ENCODE results near the gene IGF1R. TPM values are rescaled to one million over a fixed set of nuclear protein-coding genes. Genes with fewer than 3 reads are reported as not detected.
A peak's percentile ranks its signal among the peaks of the same experiment; 100 is the strongest.

IGF1R gene
- total RNA-seq, 2 donors from 2014 or later = 27.3 to 56.2 TPM

DNA sequence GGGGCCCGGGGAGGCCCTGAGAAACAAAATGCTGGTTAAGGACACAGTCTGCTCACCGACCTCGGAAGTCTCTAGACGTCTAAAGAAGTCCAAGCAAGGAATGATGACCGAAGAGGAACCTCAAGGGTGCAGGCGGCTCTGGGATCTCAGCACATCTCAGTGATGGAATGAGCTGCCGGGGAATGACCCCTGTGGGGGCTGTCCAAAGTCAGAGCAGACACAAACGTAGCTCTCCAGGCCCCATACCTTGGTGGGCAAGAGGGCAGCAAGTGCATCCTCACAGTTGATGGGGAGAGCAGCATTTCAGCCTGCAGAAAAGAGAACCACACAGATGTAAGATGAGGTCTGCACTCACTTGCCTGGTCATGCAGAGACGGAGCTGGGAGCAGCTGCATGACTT is 129.1 kb downstream of the IGF1R start:
- ATAC-seq (no peak), DNase-seq (no peak)
- intact Hi-C loops (cut with DNase I) = loop anchor here (5.0 to 10.0 kb wide), 3 partner anchors 50 to 125 kb away; no protein-coding TSS in a partner anchor

DNA sequence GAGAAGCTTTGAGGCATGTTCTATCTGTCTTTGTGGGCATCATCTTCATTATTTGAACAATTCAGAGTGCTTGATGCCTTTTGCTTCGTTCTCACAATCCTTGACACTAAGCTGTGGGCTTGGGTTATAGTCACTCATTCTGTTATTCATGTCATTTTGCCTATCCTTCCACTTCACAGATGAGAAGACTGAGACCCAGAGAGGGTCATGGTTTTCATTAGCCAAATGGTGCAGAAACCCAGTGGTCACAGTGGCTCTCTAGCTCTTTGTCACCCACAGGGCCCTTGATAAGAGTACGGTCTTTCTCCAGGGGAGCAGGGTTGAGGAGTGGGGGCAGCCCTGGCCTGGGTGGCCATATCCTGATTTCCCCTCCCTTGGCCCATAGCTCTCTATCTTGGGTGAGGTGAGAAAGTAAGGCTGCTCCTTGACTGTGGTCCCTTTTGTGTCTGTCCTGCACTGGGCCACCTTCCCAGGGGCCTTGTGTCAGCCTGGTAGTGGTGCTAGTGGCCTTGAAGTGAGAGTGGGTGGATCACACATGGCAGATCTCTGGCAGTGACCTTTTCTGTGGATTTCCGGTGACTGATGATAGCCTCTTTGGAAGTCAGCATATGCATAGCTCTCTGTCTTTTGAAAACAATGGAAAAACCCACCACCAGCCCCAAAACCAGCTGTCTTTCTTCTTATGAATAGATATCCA is 130.1 kb downstream of the IGF1R start:
- intact Hi-C loops (cut with DNase I) = loop anchor here (5.0 to 10.0 kb wide), 3 partner anchors 51 to 126 kb away; no protein-coding TSS in a partner anchor
- ATAC-seq = peak in 1 of 2 donors; percentile 52
- DNase-seq = no peak

DNA sequence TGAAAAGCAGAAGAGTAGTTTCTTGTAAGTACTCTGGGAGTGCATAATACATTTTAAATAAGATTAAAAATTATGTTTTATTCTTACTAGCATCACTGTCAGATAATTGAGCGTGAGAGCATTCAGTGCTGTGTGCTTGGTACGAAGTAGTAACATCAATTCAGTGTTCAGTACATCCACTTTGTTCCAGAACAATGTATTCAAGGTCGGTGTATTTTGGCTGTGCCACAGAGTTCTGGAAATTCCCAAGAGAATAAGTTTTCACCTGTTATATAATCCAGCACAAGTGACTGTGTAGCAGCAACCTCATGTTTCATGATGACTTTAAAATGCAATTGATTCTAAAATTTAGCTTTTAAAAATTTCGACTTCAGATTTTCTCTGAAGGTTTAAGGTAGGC is 130.6 kb downstream of the IGF1R start:
- DNase-seq (no peak), ATAC-seq (no peak)
- intact Hi-C loops (cut with DNase I) = loop anchor here (5.0 to 10.0 kb wide), 3 partner anchors 52 to 127 kb away; no protein-coding TSS in a partner anchor

DNA sequence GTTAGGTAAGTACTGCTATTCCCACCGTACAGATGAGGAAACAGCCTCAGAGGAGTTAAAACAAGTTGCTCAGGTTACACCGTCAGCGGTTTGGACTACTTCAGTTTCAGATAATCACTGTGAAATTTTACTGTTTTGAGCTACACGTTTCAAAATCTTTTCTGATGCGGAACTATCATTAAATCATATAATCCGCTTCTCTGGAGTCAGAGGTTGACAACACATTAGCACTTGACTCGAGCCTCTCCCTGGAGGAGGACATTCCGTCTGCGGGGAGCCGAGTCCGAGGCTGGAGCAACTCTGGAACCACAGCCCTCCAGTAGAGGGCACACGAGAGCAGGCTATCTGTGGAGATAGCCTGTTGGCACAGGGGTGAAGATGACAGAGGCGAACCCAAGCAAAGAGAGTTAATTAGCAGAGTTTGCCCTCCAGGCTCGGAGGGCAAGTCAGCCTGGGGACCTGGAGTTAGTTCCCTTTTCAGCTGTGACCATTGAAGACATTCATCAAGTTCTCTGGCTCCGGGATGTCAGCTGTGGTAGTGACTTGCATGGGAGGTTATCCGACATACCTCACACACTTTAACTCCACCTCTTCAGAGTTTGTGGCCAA is 131.2 kb downstream of the IGF1R start:
- DNase-seq = peak; percentile 87
- peak; percentile 84 to 94 for ATAC-seq
- intact Hi-C loops (cut with DNase I) = loop anchor here (2.0 to 10.0 kb wide), 5 partner anchors 52 to 295 kb away; no protein-coding TSS in a partner anchor

DNA sequence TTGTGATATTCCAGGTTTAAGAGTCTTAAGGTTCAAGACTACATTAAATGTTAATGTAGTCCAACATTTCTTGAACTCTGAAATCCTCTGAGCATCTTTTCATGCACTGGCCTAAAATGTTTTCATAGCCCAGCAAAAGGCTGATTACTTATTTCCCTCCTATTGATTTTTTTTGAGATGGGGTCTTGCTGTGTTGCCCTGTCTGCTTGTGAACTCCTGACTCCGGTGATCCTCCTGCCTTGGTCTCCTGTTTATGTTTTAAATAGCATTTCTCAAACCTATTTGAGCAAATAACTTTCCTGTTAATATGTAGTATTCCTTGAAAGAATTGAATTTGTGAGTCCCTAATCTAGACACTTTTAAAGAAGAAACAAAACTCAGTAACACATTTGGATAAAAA is 133.5 kb downstream of the IGF1R start:
- ATAC-seq (no peak), DNase-seq (no peak)
- intact Hi-C loops (cut with DNase I) = loop anchor here in 1 of 2 donors (2.0 to 10.0 kb wide), 2 partner anchors 57 to 293 kb away; no protein-coding TSS in a partner anchor

DNA sequence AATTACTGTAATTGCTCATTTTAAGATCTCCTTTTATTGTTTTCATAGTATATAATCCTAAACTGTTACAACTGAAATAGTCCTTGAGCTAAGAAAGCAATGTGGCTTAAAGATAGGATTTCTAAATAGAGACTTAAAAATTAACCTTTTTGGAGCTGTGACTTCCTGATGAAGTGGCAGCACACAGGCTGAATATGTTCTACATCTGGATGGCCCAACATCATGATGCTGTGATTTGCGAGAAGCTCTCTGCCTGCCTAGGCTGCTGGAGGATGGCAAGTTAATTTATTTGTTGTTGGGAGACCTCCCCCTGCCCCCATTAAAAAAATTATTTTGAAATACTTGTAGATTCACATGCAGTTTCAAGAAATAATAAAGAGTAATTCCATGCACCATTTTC is 134.5 kb downstream of the IGF1R start:
- ATAC-seq (no peak), DNase-seq (no peak)
- intact Hi-C loops (cut with DNase I) = loop anchor here in 1 of 2 donors (10.0 kb wide), 1 partner anchor 292 kb away; no protein-coding TSS in a partner anchor

DNA sequence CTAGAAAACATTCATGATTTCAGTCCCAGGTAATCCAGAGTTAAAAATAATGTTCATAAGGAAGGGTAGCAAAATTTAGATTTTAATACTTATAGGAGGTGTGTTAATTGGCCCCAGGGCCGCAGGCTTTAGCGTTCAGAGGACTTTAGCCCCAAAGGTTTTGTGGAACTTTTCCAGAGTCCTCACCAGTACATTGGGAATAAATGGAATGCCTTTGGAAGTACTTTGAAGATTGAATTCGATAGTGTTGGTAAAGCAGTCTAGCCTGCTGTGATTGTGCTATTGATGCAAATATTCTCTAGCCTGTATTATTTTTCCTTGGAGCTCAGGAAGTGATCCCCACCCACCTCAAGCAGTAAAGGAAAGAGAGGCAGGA is 137.1 kb downstream of the IGF1R start:
- intact Hi-C loops (cut with DNase I) = loop anchor here in 1 of 2 donors (10.0 kb wide), 1 partner anchor 289 kb away; no protein-coding TSS in a partner anchor
- ATAC-seq (no peak), DNase-seq (no peak)

DNA sequence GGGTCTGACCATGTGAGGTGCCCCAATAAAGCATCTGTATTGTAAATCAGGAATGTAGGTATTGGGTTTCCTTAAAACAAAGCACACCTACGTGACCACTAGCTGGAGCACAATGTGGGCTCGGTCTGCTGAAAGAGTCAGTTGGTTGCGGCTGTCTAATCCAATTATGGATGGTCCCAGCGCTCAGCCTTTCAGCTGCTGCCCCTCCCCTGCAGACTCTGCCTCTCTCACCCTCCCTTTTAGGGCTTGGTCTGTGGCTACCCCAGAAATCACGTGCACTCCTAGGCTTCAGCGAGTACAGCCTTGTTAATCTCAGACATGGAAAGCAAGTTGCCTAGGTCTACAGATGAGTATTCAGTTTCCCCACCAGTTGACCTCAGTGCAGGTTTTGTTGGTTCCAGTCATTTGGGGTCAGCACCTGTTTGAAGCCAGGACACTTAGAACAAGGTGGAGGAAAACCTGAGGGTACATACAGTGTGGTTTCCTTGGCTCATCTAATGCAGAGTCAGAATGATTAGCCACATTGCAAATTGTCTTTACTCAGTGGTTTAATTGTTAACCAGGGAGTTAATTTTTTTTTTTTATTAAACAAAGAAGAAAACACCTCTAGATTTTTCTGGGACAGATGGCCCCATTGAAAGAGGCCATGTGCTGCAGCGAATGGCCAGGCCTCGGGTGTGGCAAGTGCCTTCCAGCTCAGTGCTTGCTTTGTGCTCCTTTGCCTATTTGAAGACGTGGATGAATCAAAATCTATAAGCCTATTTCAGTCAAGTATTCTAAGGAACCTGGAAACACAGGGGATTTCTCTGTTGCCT is 137.7 kb downstream of the IGF1R start:
- ATAC-seq (peak; percentile 54 to 74), DNase-seq (no peak)
- intact Hi-C loops (cut with DNase I) = loop anchor here in 1 of 2 donors (10.0 kb wide), 1 partner anchor 289 kb away; no protein-coding TSS in a partner anchor

DNA sequence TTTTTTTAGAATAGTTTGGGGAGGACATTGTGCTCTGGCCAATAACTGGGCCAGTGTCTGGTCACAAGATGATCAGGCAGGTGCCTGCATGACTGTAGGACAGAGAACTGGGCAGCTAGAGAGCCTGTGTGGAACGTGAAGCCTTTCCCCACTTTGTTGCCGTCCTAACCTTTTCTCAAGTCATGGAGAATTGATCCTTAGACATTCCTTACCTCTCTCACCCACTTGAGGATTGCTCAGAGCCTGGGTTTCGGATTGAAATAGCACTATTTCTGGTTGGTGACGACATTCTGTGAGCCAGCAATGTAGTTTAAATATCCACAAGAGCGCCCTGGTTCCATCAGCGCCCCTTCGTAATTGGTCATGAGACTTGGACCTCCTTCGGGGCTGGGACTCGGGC is 138.4 kb downstream of the IGF1R start:
- peak; percentile 22 to 29 for ATAC-seq

DNA sequence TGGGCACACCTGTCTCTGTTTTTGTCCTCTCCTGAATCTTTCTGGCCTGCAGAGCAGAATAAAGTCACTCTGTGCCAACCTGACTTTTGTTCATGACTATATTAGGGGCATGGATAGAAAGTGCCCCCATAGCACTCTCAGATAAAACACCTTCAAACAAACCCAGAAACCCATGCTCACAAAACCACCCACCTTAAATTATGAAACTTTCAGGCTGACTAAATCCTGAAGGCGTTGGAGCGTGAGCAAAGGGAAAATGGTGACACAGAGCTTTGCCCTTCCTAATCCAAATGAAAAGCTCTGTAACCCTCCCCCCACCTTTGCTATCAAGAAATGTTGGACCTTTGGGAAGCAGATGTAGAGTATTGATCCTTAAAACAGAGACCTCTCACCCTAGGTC is 138.9 kb downstream of the IGF1R start:
- intact Hi-C loops (cut with DNase I) = loop anchor here in 1 of 2 donors (10.0 kb wide), 1 partner anchor 288 kb away; no protein-coding TSS in a partner anchor

More for the DNA sequence above, 138.4 kb downstream of the IGF1R start:
- DNase-seq = no peak
- intact Hi-C loops (cut with DNase I) = loop anchor here in 1 of 2 donors (10.0 kb wide), 1 partner anchor 288 kb away; no protein-coding TSS in a partner anchor

DNA sequence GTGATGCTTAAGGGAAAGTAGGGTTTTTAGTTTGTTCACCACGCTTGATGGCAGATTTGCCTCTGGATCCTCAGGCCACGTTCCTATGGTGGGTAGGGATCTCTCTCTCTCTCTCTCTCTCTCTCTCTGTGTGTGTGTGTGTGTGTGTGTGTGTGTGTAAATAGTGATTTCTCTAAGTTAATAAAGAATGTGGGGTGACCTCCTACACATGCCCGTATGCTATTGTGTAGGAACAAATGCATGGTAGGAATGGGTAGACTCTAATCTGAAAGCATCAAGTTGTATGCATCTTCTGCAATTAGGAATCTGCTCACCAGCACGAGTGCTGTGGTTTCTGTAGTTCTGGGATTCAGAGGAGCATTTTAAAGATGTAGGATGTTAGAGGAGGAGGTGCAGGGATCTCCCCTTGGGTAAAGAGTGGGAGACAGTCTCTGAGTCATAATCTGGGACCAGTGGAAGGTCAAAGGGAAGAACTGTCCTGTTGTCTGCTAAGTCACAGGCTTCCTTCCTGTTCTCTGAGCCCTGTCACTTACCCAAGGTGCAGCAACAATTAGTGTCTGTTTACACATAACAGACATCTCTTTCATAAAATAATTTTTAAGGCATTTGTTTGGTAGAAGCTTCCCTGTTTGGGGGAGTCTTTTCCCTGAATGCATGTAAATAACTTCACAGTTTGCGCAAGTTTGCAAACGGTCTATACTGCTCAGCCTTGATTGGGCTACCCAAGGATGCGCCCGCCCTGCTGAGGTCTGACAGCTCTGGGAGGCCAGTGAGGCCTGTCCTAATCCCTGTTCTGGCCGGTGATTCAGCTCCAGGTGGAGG is 139.8 kb downstream of the IGF1R start:
- intact Hi-C loops (cut with DNase I) = loop anchor here in 1 of 2 donors (10.0 kb wide), 1 partner anchor 287 kb away; no protein-coding TSS in a partner anchor
- ATAC-seq (peak in 1 of 2 donors; percentile 66), DNase-seq (no peak)

More for the DNA sequence above, 138.9 kb downstream of the IGF1R start:
- DNase-seq = no peak
- ATAC-seq = no peak

DNA sequence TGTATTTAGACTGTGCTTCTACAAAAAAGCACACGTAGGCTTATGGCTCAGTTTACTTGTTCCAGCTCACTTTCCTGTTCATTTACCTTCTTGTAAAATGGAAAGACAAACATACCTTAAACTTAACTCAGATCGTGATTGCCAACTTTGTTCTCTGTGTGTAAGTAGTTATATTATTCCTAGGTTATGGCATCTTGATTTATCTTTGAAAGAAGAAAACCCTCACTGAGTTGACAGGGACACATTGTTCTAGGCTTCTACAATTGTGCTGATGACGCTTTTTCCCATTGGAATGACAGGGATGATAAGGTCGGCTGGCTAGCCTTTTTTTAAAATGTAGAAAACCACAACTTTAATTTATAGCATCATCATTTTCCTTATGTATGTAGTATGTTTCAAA is 140.7 kb downstream of the IGF1R start:
- ATAC-seq = peak in 1 of 2 donors; percentile 17

DNA sequence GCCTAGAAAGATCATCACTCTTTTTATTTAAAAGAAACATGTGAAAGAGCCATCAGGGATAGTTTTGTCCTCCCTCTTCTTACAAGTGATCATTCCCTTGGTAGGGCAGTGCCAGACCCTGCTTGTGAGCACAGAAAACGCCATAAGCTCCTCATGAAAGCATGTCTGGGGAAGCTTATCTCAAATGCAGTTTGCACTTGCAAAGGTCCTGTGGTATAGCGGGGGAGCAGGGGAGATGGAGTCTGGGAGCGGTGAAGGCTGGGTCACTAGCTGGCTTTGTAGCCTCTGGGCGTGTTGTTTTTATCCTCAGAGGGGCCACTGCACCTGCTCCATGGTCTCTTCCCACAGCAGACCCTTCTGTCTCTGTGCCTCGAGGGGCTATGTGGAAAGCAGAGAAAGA is 141.9 kb downstream of the IGF1R start:
- ATAC-seq (no peak), DNase-seq (no peak)
- intact Hi-C loops (cut with DNase I) = loop anchor here in 1 of 2 donors (5.0 kb wide), 1 partner anchor 52 kb away; no protein-coding TSS in a partner anchor

More for the DNA sequence above, 140.7 kb downstream of the IGF1R start:
- intact Hi-C loops (cut with DNase I) = loop anchor here in 1 of 2 donors (10.0 kb wide), 1 partner anchor 286 kb away; no protein-coding TSS in a partner anchor
- no peak for DNase-seq

DNA sequence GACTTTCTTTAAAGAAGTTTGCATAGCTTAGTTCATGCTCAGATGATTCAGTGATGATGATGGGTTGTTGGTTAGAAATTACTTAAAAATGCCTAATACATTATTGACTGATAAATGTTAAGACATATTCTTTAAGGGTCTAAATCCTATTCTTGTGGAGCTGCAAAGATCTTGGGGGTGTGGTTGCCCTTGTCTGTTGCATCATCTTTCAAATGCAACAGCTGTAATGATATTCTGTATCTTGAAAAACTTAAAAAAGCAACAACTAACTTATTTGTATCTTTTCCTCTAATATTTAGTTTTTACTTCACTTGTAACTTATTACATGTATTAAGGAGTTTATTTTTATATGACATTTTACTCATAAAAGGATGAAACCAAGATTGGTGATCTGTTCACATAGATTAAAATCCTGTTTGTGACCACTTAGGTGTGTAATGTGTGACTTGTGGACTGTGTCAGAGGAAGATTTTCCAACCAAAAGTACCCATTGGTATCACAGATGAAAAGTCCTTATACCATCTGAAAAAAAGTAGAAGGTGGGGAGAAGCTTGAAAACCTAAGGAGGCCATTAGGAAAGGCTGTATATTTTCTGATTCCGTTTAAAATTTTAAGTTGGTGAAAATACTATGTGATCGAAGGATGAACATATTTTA is 142.8 kb downstream of the IGF1R start:
- DNase-seq (no peak), ATAC-seq (no peak)
- intact Hi-C loops (cut with DNase I) = loop anchor here in 1 of 2 donors (5.0 kb wide), 1 partner anchor 51 kb away; no protein-coding TSS in a partner anchor

DNA sequence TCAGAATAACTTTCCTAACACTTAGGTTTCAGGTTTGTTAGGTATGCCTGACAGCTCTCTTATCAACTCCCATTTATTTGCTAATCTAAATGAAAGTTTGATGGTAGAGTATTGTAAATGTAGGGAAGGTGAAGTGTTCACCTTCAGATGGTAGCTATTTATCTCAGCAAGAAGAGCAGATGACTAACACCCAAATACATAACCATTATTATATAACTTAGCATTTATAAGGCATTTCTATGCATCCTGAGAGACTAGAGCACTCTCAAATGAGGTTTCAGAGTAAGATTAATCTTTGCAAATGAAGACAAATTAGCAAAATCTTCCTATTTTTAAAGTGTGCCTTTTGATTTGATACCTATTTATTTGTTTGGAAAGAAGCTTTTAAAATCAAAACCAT is 143.8 kb downstream of the IGF1R start:
- no peak for DNase-seq
- intact Hi-C loops (cut with DNase I) = loop anchor here in 1 of 2 donors (5.0 kb wide), 1 partner anchor 50 kb away; no protein-coding TSS in a partner anchor
- no peak for ATAC-seq

DNA sequence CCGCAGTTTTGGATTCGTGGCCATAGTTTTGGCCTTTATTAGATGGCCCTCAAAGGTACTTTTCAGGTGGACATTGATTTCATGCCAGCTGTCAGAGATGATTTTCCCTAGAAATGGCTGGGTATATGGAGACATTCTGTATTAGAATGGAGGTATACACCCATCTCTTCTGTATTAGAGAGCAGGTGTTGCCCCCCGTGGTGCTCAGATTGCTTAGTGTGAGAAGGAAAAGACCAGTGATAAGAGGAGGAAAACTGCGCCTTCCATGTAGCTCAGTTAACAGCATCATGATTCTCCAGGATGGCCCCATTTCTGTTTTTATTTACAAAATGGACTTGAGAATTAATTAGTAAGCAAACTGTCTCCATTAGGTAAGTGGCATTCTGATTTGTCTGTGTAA is 145.9 kb downstream of the IGF1R start:
- intact Hi-C loops (cut with DNase I) = loop anchor here in 1 of 2 donors (5.0 kb wide), 1 partner anchor 48 kb away; no protein-coding TSS in a partner anchor
- no peak for ATAC-seq
- no peak for DNase-seq

DNA sequence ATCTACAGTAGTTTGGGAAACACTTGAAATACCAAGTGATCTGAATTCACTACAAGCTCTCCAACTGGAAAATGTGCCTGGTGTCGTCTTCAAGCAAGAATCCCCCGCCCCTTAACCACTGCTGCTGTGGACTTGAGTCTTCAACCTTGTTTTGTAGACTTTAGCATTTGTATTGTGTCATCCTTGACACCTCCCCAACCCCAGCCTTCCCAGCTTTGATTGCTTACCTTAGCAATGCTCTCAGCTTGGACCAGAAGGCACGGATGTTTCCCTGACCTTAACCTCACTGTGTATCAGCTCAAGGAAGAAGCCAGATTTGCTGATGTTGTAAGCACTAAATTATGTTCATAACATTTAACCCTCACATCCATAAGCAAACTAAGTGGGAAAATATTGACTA is 146.4 kb downstream of the IGF1R start:
- intact Hi-C loops (cut with DNase I) = loop anchor here in 1 of 2 donors (5.0 kb wide), 1 partner anchor 48 kb away; no protein-coding TSS in a partner anchor
- ATAC-seq (no peak), DNase-seq (no peak)
